Uterus (tissue), 4 donors: Measurements from ENCODE around the gene STUB1. TPM values are rescaled to one million over a fixed set of nuclear protein-coding genes. Genes with fewer than 3 reads are reported as not detected.

ENCODE experiments used
- DNase-seq, 2 donors: peaks; one replicate each; pipeline ENCODE4 v3.0.0-alpha.2; 2019 to 2020
- H3K27ac ChIP-seq, 2 donors: fragments of 200-600 bp; sonication (generic); 1 replicate in 1 of 2; 2 replicates in 1 of 2; pipeline ENCODE4 v1.5.1; 2016 to 2018
- H3K27me3 ChIP-seq, 2 donors: fragments of 200-600 bp; sonication (generic); one replicate each; pipeline ENCODE4 v1.5.1; 2018 to 2019; ENCODE audit warnings: control low read depth in 1 of 2
- H3K36me3 ChIP-seq, 2 donors: fragments of 200-600 bp; sonication (generic); one replicate each; pipeline ENCODE4 v1.5.1; 2019; ENCODE audit warnings: control low read depth in 1 of 2
- H3K4me1 ChIP-seq, 2 donors: fragments of 200-600 bp; sonication (generic); one replicate each; pipeline ENCODE4 v1.5.1; 2018 to 2019; ENCODE audit warnings: control low read depth in 1 of 2
- H3K4me3 ChIP-seq, 2 donors: fragments of 200-600 bp; sonication (generic); 1 replicate in 1 of 2; 2 replicates in 1 of 2; pipeline ENCODE4 v1.5.1; 2018 to 2019; ENCODE audit warnings: mild to moderate bottlenecking in 1 of 2
- H3K9me3 ChIP-seq, 2 donors: fragments of 200-600 bp; sonication (generic); one replicate each; pipeline ENCODE4 v1.5.1; 2019; ENCODE audit warnings: control low read depth in 1 of 2
- POLR2A ChIP-seq, 2 donors: fragments of 450-650 bp; IDR thresholded peaks; one replicate each; pipeline ENCODE4 v1.6.1; 2016; ENCODE audit warnings: antibody characterized with exemption in 2 of 2, mild to moderate bottlenecking in 1 of 2, moderate library complexity in 1 of 2
- intact Hi-C: fragments of 100-400 bp; cut with DNase I; formaldehyde crosslinking; loops from one replicate; pipeline ENCODE4 v1.15.1; 2023; ENCODE audit warnings: low total_unique reads
- total RNA-seq, 4 donors: library from RNA; depleted of rRNA in 3 of 4; stranded (reverse); fragments of >200 nt in 3 of 4; gene quantifications; one replicate each; pipeline versions ENCODE4 v1.1.0 to v1.2.4, GENCODE V29; 2014 to 2023
- TF ChIP-seq, protein P1 (sequence below), 4 experiments: fragments of 200-600 bp in 2 of 4; fragments of 450-650 bp in 2 of 4; sonication (generic) in 2 of 4; IDR thresholded peaks; one replicate each; pipeline ENCODE4 v1.5.1; 2016 to 2019; ENCODE audit warnings: antibody characterized with exemption in 4 of 4, mild to moderate bottlenecking in 2 of 4, moderate library complexity in 1 of 4
- donor health status: DM: yes; HTN: yes; CAD: no.

The STUB1 gene
- total RNA-seq, 4 donors from 2014 or later = 62.7 to 212 (median 93.3) TPM

- Histone ChIP-seq H3K4me1 (peaks cover 7 to 26% of the 10 kb centered on the region in 2 donors), H3K27ac (no peak overlapping the region), H3K36me3 (no peaks in the 10 kb centered on the region), H3K27me3 (peaks cover 17 to 24% of the 10 kb centered on the region in 2 donors), H3K9me3 (no peaks in the 10 kb centered on the region), H3K4me3 (no peak overlapping the region)
- intact Hi-C loops = no loop called here
- DNase-seq = no peak
- TF ChIP-seq, protein P1, sequence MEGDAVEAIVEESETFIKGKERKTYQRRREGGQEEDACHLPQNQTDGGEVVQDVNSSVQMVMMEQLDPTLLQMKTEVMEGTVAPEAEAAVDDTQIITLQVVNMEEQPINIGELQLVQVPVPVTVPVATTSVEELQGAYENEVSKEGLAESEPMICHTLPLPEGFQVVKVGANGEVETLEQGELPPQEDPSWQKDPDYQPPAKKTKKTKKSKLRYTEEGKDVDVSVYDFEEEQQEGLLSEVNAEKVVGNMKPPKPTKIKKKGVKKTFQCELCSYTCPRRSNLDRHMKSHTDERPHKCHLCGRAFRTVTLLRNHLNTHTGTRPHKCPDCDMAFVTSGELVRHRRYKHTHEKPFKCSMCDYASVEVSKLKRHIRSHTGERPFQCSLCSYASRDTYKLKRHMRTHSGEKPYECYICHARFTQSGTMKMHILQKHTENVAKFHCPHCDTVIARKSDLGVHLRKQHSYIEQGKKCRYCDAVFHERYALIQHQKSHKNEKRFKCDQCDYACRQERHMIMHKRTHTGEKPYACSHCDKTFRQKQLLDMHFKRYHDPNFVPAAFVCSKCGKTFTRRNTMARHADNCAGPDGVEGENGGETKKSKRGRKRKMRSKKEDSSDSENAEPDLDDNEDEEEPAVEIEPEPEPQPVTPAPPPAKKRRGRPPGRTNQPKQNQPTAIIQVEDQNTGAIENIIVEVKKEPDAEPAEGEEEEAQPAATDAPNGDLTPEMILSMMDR (IDR thresholded peaks at IDR 0.05) = no peak
- TF ChIP-seq POLR2A (IDR thresholded peaks at IDR 0.05) = no peak
Observed at GRCh38 chr16:692356-693108, 12.3 kb downstream of the STUB1 start.

DNA sequence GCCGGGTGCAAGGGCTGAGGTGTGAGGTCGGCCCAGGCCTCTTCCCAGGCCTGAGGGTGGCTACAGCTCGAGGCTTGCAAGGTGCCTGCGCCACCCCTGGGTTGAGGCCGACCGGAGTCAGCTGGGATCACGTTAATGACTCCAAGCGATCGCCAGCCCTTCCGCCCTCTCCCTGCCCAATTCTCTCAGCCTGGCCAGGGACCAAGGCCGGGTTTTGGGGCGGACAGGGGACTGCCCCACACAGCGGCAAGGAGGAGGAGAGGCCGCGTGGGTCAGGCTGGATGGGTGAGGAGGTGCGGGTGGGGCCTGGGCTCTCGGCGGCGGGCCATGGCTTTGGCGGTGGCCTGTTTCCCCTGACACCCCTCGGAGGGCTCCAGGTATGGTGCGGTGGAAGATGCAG is 13.2 kb downstream of the STUB1 start:
- H3K27ac ChIP-seq = no peak overlapping the region
- peaks cover 17 to 24% of the 10 kb centered on the region in 2 donors for H3K27me3 ChIP-seq
- peaks cover 7 to 26% of the 10 kb centered on the region in 2 donors for H3K4me1 ChIP-seq
- intact Hi-C loops = no loop called here
- H3K4me3 ChIP-seq = no peak overlapping the region
- no peaks in the 10 kb centered on the region for H3K36me3 ChIP-seq
- TF ChIP-seq, protein P1 (IDR thresholded peaks at IDR 0.05) = no peak
- no peak for TF ChIP-seq POLR2A (IDR thresholded peaks at IDR 0.05)
- no peak for DNase-seq
- H3K9me3 ChIP-seq = no peaks in the 10 kb centered on the region

DNA sequence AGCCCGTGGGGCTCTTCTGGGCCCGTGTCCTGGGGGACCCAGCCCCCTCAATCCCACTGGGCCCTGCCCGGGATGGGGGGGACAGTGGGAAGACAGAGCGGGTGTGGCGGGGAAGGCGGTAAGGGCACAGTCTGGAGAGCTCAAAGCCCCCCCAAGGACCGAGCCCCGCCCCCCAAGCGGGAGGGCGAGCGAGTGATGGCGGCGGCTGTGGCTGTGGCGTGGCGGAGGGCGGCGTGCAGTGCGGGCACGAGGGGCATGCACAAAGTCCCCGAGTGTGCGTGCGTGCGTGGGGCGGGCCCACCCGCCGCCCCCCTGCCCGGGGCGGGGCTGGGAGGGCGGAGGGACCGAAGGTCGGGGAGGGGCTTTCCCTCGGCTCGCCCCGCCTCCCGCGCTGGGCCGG is 13.6 kb downstream of the STUB1 start:
- no peak overlapping the region for H3K4me3 ChIP-seq
- no peak for DNase-seq
- peaks cover 17 to 24% of the 10 kb centered on the region in 2 donors for H3K27me3 ChIP-seq
- H3K36me3 ChIP-seq = no peaks in the 10 kb centered on the region
- H3K27ac ChIP-seq = no peak overlapping the region
- TF ChIP-seq, protein P1 (IDR thresholded peaks at IDR 0.05) = no peak
- no peak for TF ChIP-seq POLR2A (IDR thresholded peaks at IDR 0.05)
- intact Hi-C loops = no loop called here
- peaks cover 7 to 23% of the 10 kb centered on the region in 2 donors for H3K4me1 ChIP-seq
- H3K9me3 ChIP-seq = no peaks in the 10 kb centered on the region

- no peak for DNase-seq
- peaks cover 3 to 18% of the 10 kb centered on the region in 2 donors for H3K4me1 ChIP-seq
- intact Hi-C loops = no loop called here
- no peak for TF ChIP-seq POLR2A (IDR thresholded peaks at IDR 0.05)
- TF ChIP-seq, protein P1 (IDR thresholded peaks at IDR 0.05) = no peak
- no peaks in the 10 kb centered on the region for H3K9me3 ChIP-seq
- H3K27ac ChIP-seq = no peak overlapping the region
- no peaks in the 10 kb centered on the region for H3K36me3 ChIP-seq
- H3K4me3 ChIP-seq = no peak overlapping the region
- peaks cover 17 to 24% of the 10 kb centered on the region in 2 donors for H3K27me3 ChIP-seq
Observed at GRCh38 chr16:694187-694862, 14.1 kb downstream of the STUB1 start.

GRCh38 chr16:694863-695354 is 14.7 kb downstream of the STUB1 start:
- intact Hi-C loops = no loop called here
- Histone ChIP-seq H3K4me1 (peaks cover 0 to 12% of the 10 kb centered on the region in 2 donors), H3K27me3 (peaks cover 17 to 24% of the 10 kb centered on the region in 2 donors), H3K4me3 (no peak overlapping the region), H3K27ac (no peak overlapping the region), H3K36me3 (no peaks in the 10 kb centered on the region), H3K9me3 (no peaks in the 10 kb centered on the region)
- no peak for TF ChIP-seq POLR2A (IDR thresholded peaks at IDR 0.05)
- TF ChIP-seq, protein P1 (IDR thresholded peaks at IDR 0.05) = no peak
- no peak for DNase-seq
